Endodermal cell (in vitro differentiated cells): ENCODE measurements around the gene ARNT2. TPM values are rescaled to one million over a fixed set of nuclear protein-coding genes. Genes with fewer than 3 reads are reported as not detected.
A peak's percentile ranks its signal among the peaks of the same experiment; 100 is the strongest.

Experiments
- DNase-seq: peaks from one replicate; pipeline ENCODE4 v3.0.0-alpha.2; 2017
- H3K27ac ChIP-seq: 2 replicates; pipeline ENCODE4 v1.5.1; 2013; ENCODE audit warnings: mild to moderate bottlenecking, low read depth, low read length, moderate library complexity
- H3K27me3 ChIP-seq: 2 replicates; pipeline ENCODE4 v1.6.1; 2013; ENCODE audit warnings: mild to moderate bottlenecking, low read length, moderate library complexity; ENCODE audit not compliant: insufficient read depth, control insufficient read depth, poor library complexity, severe bottlenecking
- H3K36me3 ChIP-seq: 2 replicates; pipeline ENCODE4 v1.7.0; 2013; ENCODE audit warnings: mild to moderate bottlenecking, low read length, moderate library complexity; ENCODE audit not compliant: control insufficient read depth, insufficient read depth
- H3K4me1 ChIP-seq: one replicate; pipeline ENCODE4 v1.7.0; 2013; ENCODE audit warnings: low read length; ENCODE audit not compliant: control insufficient read depth, insufficient read depth
- H3K4me3 ChIP-seq: 2 replicates; pipeline ENCODE4 v1.5.1; 2013; ENCODE audit warnings: mild to moderate bottlenecking, low read length, moderate library complexity
- H3K9ac ChIP-seq: 2 replicates; pipeline ENCODE4 v1.6.1; 2013; ENCODE audit warnings: mild to moderate bottlenecking, low read length, moderate library complexity; ENCODE audit not compliant: poor library complexity, severe bottlenecking; ENCODE audit errors: extremely low read depth
- H3K9me3 ChIP-seq: 2 replicates; pipeline ENCODE4 v1.6.1; 2013; ENCODE audit warnings: mild to moderate bottlenecking, low read length, moderate library complexity; ENCODE audit not compliant: control insufficient read depth
- H3K27ac Mint-ChIP-seq: 2 replicates; pipeline ENCODE4 v1.8.0; 2020; ENCODE audit warnings: mixed read lengths
- H3K27me3 Mint-ChIP-seq: 2 replicates; pipeline ENCODE4 v1.8.0; 2021; ENCODE audit warnings: mild to moderate bottlenecking, mixed read lengths; ENCODE audit not compliant: insufficient read depth
- H3K36me3 Mint-ChIP-seq: 2 replicates; pipeline ENCODE4 v1.8.0; 2020; ENCODE audit warnings: low read depth, mixed read lengths
- H3K4me1 Mint-ChIP-seq: 2 replicates; pipeline ENCODE4 v1.8.0; 2020; ENCODE audit warnings: mixed read lengths
- H3K4me3 Mint-ChIP-seq: 2 replicates; pipeline ENCODE4 v1.8.0; 2020; ENCODE audit warnings: mild to moderate bottlenecking, moderate library complexity, mixed read lengths
- H3K9me3 Mint-ChIP-seq: 2 replicates; pipeline ENCODE4 v1.8.0; 2020; ENCODE audit warnings: mild to moderate bottlenecking, mixed read lengths
- WGBS, 2 experiments: methylation state at CpG; one replicate each; pipeline versions ENCODE4 v1.1.5 to v1.1.7; 2013; ENCODE audit warnings: missing lambda C conversion rate in 2 of 2, mixed read lengths in 1 of 2; ENCODE audit not compliant: insufficient coverage in 1 of 2, insufficient read length in 1 of 2; 5-methylcytosine and 5-hydroxymethylcytosine counted together
- total RNA-seq, 2 donors: library from RNA; stranded (reverse); fragmentation: NEBNext Ultra II Directional in 1 of 2; extraction: Animal tissue kit (Norgen Biotek cat#: 25700) in 1 of 2; gene quantifications; 2 replicates in 1 of 2; 3 replicates in 1 of 2; pipeline ENCODE4 v1.2.1, GENCODE V29; 2021
- TF ChIP-seq, protein P1 (sequence below): fragments of 200-600 bp; sonication (generic); conservative IDR thresholded peaks from 2 replicates; pipeline ENCODE4 v1.5.0; 2021; ENCODE audit warnings: antibody characterized with exemption, mild to moderate bottlenecking

The ARNT2 gene
- total RNA-seq, 2 donors from 2014 or later = 8.0 to 15.9 TPM

DNA sequence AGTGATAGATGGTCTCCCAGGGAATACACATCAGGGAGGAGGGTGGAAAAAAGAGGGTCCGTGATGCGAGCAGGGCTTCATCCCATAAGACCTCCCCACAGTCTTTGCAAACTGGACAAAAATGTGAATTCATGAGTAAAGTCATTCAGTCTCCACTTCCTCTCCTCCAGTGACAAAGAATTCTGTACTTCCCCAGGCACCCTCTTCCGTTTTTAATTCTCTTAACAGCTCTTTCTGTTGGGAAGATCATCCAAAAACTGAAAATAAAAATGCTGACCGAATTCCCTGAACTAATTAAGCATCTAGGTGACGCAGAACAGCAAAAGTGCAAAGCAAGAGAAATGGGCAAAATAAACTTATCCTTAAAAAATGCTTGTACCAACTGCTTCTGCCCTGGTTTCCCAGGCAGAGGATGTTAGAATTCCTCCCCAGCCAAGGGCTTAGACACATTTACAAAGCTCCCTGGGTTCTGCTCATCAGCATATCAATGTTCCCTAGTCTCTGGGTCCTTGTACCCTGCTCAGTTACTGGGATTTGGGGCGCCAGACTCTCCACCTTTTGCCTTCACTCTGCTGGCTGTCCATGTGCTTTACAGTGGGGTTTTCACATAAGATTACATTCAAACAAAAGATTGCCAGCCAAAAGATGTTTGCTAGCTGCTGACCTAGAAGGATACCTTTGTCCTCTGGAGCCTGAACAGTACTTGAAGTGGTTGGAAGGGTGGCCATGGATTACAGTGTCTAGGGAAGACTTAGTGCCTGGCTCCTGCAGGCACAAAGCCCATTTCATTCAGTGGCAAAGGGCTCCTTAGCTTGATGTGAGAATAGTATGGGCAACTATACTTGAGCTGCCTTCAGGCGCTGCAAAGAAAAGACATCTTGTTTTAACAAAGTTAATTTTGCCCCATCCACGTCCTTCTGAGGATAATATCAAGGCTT lies 69.4 kb downstream of the ARNT2 start:
- DNase-seq = peak; percentile 61
- Mint-ChIP-seq H3K4me1 (peaks cover 33% of the 10 kb centered on the region), H3K4me3 (no peak overlapping the region), H3K9me3 (peaks cover 11% of the 10 kb centered on the region), H3K27ac (peak overlapping the region; percentile 6), H3K27me3 (no peaks in the 10 kb centered on the region), H3K36me3 (peaks cover 27% of the 10 kb centered on the region)
- no peak overlapping the region for H3K4me3 ChIP-seq
- 80 to 84% methylated on average over 6 to 8 of the region's 8 CpGs for WGBS, 2 experiments
- no peak overlapping the region for H3K9ac ChIP-seq
- no peaks in the 10 kb centered on the region for H3K27me3 ChIP-seq
- peaks cover 7% of the 10 kb centered on the region for H3K4me1 ChIP-seq
- peaks cover 18% of the 10 kb centered on the region for H3K9me3 ChIP-seq
- peaks cover 7% of the 10 kb centered on the region for H3K36me3 ChIP-seq
- TF ChIP-seq, protein P1, sequence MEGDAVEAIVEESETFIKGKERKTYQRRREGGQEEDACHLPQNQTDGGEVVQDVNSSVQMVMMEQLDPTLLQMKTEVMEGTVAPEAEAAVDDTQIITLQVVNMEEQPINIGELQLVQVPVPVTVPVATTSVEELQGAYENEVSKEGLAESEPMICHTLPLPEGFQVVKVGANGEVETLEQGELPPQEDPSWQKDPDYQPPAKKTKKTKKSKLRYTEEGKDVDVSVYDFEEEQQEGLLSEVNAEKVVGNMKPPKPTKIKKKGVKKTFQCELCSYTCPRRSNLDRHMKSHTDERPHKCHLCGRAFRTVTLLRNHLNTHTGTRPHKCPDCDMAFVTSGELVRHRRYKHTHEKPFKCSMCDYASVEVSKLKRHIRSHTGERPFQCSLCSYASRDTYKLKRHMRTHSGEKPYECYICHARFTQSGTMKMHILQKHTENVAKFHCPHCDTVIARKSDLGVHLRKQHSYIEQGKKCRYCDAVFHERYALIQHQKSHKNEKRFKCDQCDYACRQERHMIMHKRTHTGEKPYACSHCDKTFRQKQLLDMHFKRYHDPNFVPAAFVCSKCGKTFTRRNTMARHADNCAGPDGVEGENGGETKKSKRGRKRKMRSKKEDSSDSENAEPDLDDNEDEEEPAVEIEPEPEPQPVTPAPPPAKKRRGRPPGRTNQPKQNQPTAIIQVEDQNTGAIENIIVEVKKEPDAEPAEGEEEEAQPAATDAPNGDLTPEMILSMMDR = no peak
- no peak overlapping the region for H3K27ac ChIP-seq

DNA sequence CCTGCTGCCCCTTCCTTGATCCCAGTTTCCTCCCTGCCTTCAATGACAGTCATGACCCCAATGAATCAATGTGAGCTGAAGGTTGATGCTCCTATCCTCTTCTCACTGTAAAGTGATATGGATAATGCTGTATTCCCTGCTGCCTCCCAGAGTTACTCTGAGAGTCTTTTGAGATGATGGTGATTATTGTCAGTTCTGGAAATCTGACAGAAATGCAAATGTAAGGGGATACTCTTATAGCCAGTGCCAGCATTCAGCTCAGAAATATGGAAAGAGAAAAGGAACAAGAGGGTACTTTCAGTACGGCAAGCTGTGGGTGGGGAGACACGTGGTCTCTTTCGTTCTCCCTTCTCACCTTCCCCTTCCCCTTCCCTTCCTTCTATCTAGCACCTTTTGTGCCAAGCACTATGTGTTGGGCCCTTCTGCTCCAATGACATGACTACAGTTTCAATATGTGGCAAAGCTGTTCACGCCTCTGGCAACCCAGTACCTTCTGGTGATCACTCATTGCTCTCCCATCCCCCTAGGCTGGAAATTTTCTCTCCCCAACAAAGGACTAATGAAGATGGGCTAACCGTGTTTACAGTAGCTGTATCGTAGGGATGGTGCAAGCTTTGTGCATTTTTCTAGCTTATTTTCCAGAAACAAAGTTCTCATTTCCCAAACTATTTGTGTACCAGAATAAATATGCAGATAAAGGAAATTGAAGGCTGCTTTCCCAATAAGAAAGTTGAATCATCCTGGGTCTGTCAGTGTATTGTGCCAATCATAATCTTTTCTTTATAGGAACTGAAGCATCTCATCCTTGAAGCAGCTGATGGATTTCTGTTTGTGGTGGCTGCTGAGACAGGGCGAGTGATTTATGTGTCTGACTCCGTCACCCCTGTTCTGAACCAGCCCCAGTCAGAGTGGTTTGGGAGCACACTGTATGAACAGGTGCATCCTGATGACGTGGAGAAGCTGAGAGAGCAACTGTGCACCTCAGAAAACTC lies 70.3 kb downstream of the ARNT2 start:
- H3K27ac ChIP-seq = no peak overlapping the region
- WGBS, 2 experiments = 90 to 100% methylated on average over 2 to 9 of the region's 9 CpGs
- Mint-ChIP-seq H3K27me3 (no peaks in the 10 kb centered on the region), H3K36me3 (peaks cover 27% of the 10 kb centered on the region), H3K27ac (no peak overlapping the region), H3K4me3 (no peak overlapping the region), H3K4me1 (peaks cover 27% of the 10 kb centered on the region), H3K9me3 (peaks cover 11% of the 10 kb centered on the region)
- TF ChIP-seq, protein P1 = no peak
- H3K4me1 ChIP-seq = no peaks in the 10 kb centered on the region
- no peak overlapping the region for H3K9ac ChIP-seq
- DNase-seq = no peak
- H3K36me3 ChIP-seq = peaks cover 7% of the 10 kb centered on the region
- H3K9me3 ChIP-seq = peaks cover 18% of the 10 kb centered on the region
- H3K4me3 ChIP-seq = no peak overlapping the region
- H3K27me3 ChIP-seq = no peaks in the 10 kb centered on the region

DNA sequence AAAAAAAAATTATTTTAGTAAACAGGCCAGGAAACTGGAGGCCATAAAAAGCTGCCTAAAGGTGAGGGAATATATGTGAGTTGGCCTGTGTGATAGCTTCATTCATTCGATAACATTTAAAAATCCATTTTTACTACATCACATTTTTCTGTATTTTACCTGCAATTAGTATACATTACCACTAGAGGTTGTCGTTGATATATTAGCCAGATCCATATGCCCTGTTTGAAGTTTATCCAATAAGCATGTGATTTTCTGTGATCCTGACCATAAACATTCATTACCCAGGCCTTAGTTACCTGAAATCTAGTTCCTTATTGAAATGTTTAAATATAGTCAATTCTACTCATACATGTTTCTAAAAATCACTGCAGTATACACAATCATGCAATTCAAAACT lies 71.4 kb downstream of the ARNT2 start:
- peaks cover 4% of the 10 kb centered on the region for H3K4me1 ChIP-seq
- DNase-seq = no peak
- 100% methylated on average over 1 of the region's 2 CpGs for WGBS, 2 experiments
- peaks cover 18% of the 10 kb centered on the region for H3K9me3 ChIP-seq
- TF ChIP-seq, protein P1 = peak; percentile 69
- Mint-ChIP-seq H3K27ac (no peak overlapping the region), H3K36me3 (peaks cover 19% of the 10 kb centered on the region), H3K4me1 (peaks cover 34% of the 10 kb centered on the region), H3K27me3 (no peaks in the 10 kb centered on the region), H3K4me3 (no peak overlapping the region), H3K9me3 (peaks cover 11% of the 10 kb centered on the region)
- no peak overlapping the region for H3K9ac ChIP-seq
- H3K36me3 ChIP-seq = peaks cover 7% of the 10 kb centered on the region
- no peak overlapping the region for H3K27ac ChIP-seq
- H3K27me3 ChIP-seq = no peaks in the 10 kb centered on the region
- no peak overlapping the region for H3K4me3 ChIP-seq
